Gastrocnemius medialis (tissue), 4 donors: ENCODE measurements around the gene KCNQ5.

Source experiments
- POLR2A ChIP-seq, 2 donors: fragments of 450-650 bp; IDR thresholded peaks; one replicate each; pipeline ENCODE4 v1.6.1; 2017; ENCODE audit warnings: antibody characterized with exemption in 2 of 2, mild to moderate bottlenecking in 2 of 2, moderate library complexity in 2 of 2
- TF ChIP-seq, protein P1 (sequence below), 5 experiments: fragments of 450-650 bp in 3 of 5; fragments of 200-600 bp in 2 of 5; sonication (generic) in 2 of 5; IDR thresholded peaks in 4 of 5; conservative IDR thresholded peaks in 1 of 5; 1 replicate in 4 of 5; 2 replicates in 1 of 5; pipeline ENCODE4 v1.5.1; 2016 to 2019; ENCODE audit warnings: antibody characterized with exemption in 5 of 5, mild to moderate bottlenecking in 3 of 5, moderate library complexity in 3 of 5

DNA sequence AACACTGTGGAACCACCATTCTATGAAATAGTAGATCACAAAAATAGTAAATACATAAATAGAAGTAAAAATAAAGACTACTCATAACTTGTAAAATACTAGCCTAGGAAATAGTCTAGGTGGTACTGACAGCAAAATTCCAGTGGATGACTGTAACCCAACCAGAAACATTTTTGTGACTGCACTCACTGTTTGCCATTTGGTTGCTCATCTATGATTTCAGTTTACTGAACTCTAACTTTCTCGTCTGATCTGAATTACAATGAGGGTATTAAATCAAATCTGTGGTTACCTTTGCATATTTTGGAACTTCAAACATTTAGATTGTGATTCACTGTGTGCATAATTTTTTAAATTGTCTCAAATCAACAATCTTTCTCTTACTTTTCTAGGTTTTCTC, 452.3 kb downstream of the KCNQ5 start:
- TF ChIP-seq, protein P1, sequence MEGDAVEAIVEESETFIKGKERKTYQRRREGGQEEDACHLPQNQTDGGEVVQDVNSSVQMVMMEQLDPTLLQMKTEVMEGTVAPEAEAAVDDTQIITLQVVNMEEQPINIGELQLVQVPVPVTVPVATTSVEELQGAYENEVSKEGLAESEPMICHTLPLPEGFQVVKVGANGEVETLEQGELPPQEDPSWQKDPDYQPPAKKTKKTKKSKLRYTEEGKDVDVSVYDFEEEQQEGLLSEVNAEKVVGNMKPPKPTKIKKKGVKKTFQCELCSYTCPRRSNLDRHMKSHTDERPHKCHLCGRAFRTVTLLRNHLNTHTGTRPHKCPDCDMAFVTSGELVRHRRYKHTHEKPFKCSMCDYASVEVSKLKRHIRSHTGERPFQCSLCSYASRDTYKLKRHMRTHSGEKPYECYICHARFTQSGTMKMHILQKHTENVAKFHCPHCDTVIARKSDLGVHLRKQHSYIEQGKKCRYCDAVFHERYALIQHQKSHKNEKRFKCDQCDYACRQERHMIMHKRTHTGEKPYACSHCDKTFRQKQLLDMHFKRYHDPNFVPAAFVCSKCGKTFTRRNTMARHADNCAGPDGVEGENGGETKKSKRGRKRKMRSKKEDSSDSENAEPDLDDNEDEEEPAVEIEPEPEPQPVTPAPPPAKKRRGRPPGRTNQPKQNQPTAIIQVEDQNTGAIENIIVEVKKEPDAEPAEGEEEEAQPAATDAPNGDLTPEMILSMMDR (IDR thresholded peaks at IDR 0.05 in 4 of 5, conservative IDR thresholded peaks at IDR 0.05 in 1 of 5) = no peak
- TF ChIP-seq POLR2A (IDR thresholded peaks at IDR 0.05) = no peak
